ENCODE results near the gene LPAR5.

Gene LPAR5

GRCh38 chr12:6638305-6638704 lies 2.5 kb upstream of the LPAR5 start:
- no peak for DNase-seq (ENCODE audit: low spot score)

GRCh38 chr12:6635375-6635855 lies 344 bp downstream of the LPAR5 start:
- DNase-seq (ENCODE audit: low spot score) = no peak

- DNase-seq (ENCODE audit: low spot score) = no peak
Observed at GRCh38 chr12:6632026-6632983, 3.5 kb downstream of the LPAR5 start.

- DNase-seq (ENCODE audit: low spot score) = no peak
Observed at GRCh38 chr12:6631549-6631961, 4.2 kb downstream of the LPAR5 start.

GRCh38 chr12:6630736-6631135 lies 5.0 kb downstream of the LPAR5 start:
- no peak for DNase-seq (ENCODE audit: low spot score)

- no peak for DNase-seq (ENCODE audit: low spot score)
Observed at GRCh38 chr12:6627616-6628015, 8.1 kb downstream of the LPAR5 start.

GRCh38 chr12:6626654-6627283 lies 9.0 kb downstream of the LPAR5 start:
- DNase-seq (ENCODE audit: low spot score) = no peak

- no peak for DNase-seq (ENCODE audit: low spot score)
Observed at GRCh38 chr12:6620885-6621274, 14.9 kb downstream of the LPAR5 start.

- DNase-seq (ENCODE audit: low spot score) = no peak
Observed at GRCh38 chr12:6620137-6620884, 15.4 kb downstream of the LPAR5 start.

GRCh38 chr12:6618483-6619225 lies 17.1 kb downstream of the LPAR5 start:
- no peak for DNase-seq (ENCODE audit: low spot score)

- no peak for DNase-seq (ENCODE audit: low spot score)
Observed at GRCh38 chr12:6615802-6616201, 20.0 kb downstream of the LPAR5 start.

- DNase-seq (ENCODE audit: low spot score) = no peak
Observed at GRCh38 chr12:6614513-6615172, 21.1 kb downstream of the LPAR5 start.

- peak; percentile 89 for DNase-seq (ENCODE audit: low spot score)
Observed at GRCh38 chr12:6613776-6614512, 21.8 kb downstream of the LPAR5 start.

GRCh38 chr12:6613015-6613775 lies 22.6 kb downstream of the LPAR5 start:
- peak; percentile 86 for DNase-seq (ENCODE audit: low spot score)

GRCh38 chr12:6612652-6613014 lies 23.1 kb downstream of the LPAR5 start:
- no peak for DNase-seq (ENCODE audit: low spot score)

GRCh38 chr12:6612247-6612646 lies 23.5 kb downstream of the LPAR5 start:
- no peak for DNase-seq (ENCODE audit: low spot score)

- no peak for DNase-seq (ENCODE audit: low spot score)
Observed at GRCh38 chr12:6608592-6609281, 27.0 kb downstream of the LPAR5 start.

GRCh38 chr12:6607751-6608591 lies 27.8 kb downstream of the LPAR5 start:
- peak; percentile 91 for DNase-seq (ENCODE audit: low spot score)
